Tibial artery (tissue), 4 donors: ENCODE results near the gene IGFBP4.

Experiments used
- DNase-seq, 2 donors: peaks; one replicate each; pipeline ENCODE4 v3.0.0-alpha.2; 2019
- H3K27ac ChIP-seq, 2 donors: fragments of 200-600 bp; sonication (generic) in 1 of 2; 1 replicate in 1 of 2; 2 replicates in 1 of 2; pipeline ENCODE4 v1.5.1; 2018 to 2019; ENCODE audit warnings: mild to moderate bottlenecking in 1 of 2
- H3K27me3 ChIP-seq, 2 donors: fragments of 200-600 bp; sonication (generic) in 1 of 2; one replicate each; pipeline versions ENCODE4 v1.5.1 to v1.6.0; 2016 to 2019
- H3K36me3 ChIP-seq, 3 donors: fragments of 200-600 bp; sonication (generic) in 2 of 3; one replicate each; pipeline ENCODE4 v1.5.1; 2016 to 2019; ENCODE audit warnings: mild to moderate bottlenecking in 2 of 3
- H3K4me1 ChIP-seq, 4 donors: fragments of 200-600 bp; sonication (generic) in 2 of 4; 1 replicate in 3 of 4; 2 replicates in 1 of 4; pipeline ENCODE4 v1.5.1; 2016 to 2019
- H3K4me3 ChIP-seq, 2 donors: fragments of 200-600 bp; sonication (generic) in 1 of 2; 1 replicate in 1 of 2; 2 replicates in 1 of 2; pipeline ENCODE4 v1.5.1; 2018 to 2019; ENCODE audit warnings: mild to moderate bottlenecking in 2 of 2
- H3K9me3 ChIP-seq, 3 donors: fragments of 200-600 bp; sonication (generic) in 1 of 3; one replicate each; pipeline ENCODE4 v1.5.1; 2016 to 2019
- CTCF ChIP-seq, 2 experiments: fragments of 200-600 bp in 1 of 2; fragments of 450-650 bp in 1 of 2; IDR thresholded peaks; one replicate each; pipeline ENCODE4 v1.5.1; 2017 to 2019; ENCODE audit warnings: antibody characterized with exemption in 2 of 2, mild to moderate bottlenecking in 1 of 2, moderate library complexity in 1 of 2
- intact Hi-C: fragments of 100-400 bp; cut with DNase I; formaldehyde crosslinking; loops from one replicate; pipeline ENCODE4 v1.15.0; 2023; ENCODE audit warnings: low total_unique reads

IGFBP4 gene

DNA sequence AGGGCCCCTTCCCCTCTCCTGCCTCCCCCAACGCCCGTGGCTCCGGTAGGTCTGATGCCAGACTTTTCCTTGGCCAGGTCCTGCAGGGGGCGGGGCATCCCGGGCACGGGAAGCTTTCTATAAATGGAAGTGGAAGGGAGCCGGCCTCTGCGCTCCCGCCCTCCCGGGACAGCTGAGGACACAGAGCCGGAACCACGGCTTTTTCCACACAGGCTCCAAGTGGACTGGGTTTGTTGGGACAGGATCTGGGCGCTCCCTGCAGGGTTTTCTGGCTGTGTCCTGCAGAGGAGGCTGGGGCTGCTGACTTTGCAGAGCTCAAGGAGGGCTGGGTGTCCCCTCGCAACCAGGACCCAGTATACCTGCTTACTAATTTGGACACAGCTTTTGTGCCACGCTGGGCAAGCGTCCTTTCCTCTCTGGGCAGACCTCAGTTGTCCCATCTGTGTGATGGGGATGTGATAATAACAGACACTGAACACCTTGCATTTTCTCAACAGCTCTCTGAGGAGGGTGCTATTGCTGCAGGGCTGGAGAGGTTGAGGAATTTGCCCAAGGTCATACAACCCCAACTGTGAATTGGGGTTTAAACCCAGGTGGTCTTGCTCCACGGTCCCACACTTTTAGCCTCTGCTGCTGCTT is 56.4 kb downstream of the IGFBP4 start:
- H3K36me3 ChIP-seq = no peaks in the 10 kb centered on the region
- TF ChIP-seq CTCF (IDR thresholded peaks at IDR 0.05) = no peak
- intact Hi-C loops = no loop called here
- H3K4me1 ChIP-seq = peaks cover 12 to 29% (median 21%) of the 10 kb centered on the region in 4 donors
- H3K27me3 ChIP-seq = no peaks in the 10 kb centered on the region
- DNase-seq = peak; percentile 89 to 96
- H3K9me3 ChIP-seq = peaks cover 0 to 4% (median 0%) of the 10 kb centered on the region in 3 donors
- H3K27ac ChIP-seq = peak overlapping the region; percentile 54 to 66
- peak overlapping the region; percentile 23 to 31 for H3K4me3 ChIP-seq

GRCh38 chr17:40500190-40500589 is 56.9 kb downstream of the IGFBP4 start:
- no peak for DNase-seq
- Histone ChIP-seq H3K36me3 (no peaks in the 10 kb centered on the region), H3K9me3 (peaks cover 0 to 4% (median 0%) of the 10 kb centered on the region in 3 donors), H3K27me3 (no peaks in the 10 kb centered on the region), H3K4me3 (no peak overlapping the region), H3K4me1 (peaks cover 12 to 29% (median 21%) of the 10 kb centered on the region in 4 donors), H3K27ac (peak overlapping the region in 1 of 2 donors; percentile 66)
- intact Hi-C loops = no loop called here
- TF ChIP-seq CTCF (IDR thresholded peaks at IDR 0.05) = no peak

- no peak for TF ChIP-seq CTCF (IDR thresholded peaks at IDR 0.05)
- Histone ChIP-seq H3K4me3 (no peak overlapping the region), H3K27ac (peak overlapping the region in 1 of 2 donors; percentile 66), H3K36me3 (no peaks in the 10 kb centered on the region), H3K27me3 (no peaks in the 10 kb centered on the region), H3K9me3 (peaks cover 0 to 4% (median 0%) of the 10 kb centered on the region in 3 donors), H3K4me1 (peaks cover 12 to 29% (median 21%) of the 10 kb centered on the region in 4 donors)
- intact Hi-C loops = no loop called here
- DNase-seq = no peak
Measured at GRCh38 chr17:40500709-40501108, 57.5 kb downstream of the IGFBP4 start.

GRCh38 chr17:40501499-40501911 is 58.3 kb downstream of the IGFBP4 start, which contains the start of gene TNS4:
TSS of gene TNS4 (minus strand) at chr17:40501623. CDS start at chr17:40496425, 5,198 bp downstream.
- no peak for DNase-seq
- Histone ChIP-seq H3K27ac (peak within 1 kb of the TSS in 1 of 2 donors; percentile 66), H3K36me3 (no peaks in the 10 kb centered on the region), H3K27me3 (no peaks in the 10 kb centered on the region), H3K4me1 (peaks cover 12 to 29% (median 21%) of the 10 kb centered on the region in 4 donors), H3K4me3 (no peak within 1 kb of the TSS), H3K9me3 (peaks cover 0 to 4% (median 0%) of the 10 kb centered on the region in 3 donors)
- TF ChIP-seq CTCF (IDR thresholded peaks at IDR 0.05) = no peak
- intact Hi-C loops = no loop called here

DNA sequence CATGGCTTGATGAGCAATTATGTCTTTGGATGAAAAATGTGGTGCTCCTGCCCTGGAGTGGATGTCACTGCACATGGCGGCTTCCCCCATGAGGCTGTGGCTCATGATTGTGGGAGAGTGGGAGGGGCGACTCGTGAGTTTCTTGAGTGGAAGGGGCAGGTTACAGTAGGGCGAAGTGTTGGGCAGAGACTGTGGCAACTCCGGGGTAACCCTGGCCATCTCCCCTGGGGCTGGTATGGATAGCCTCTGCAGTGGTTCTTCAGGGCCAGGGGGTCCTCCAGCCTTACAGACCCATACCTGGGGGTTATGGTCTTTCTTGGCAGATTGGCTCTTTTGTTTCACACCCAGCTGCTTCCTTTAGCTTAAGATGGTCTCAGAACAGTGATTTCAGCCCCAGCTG is 59.5 kb downstream of the IGFBP4 start:
- H3K27ac ChIP-seq = no peak overlapping the region
- no peak for TF ChIP-seq CTCF (IDR thresholded peaks at IDR 0.05)
- no peaks in the 10 kb centered on the region for H3K36me3 ChIP-seq
- H3K9me3 ChIP-seq = peaks cover 0 to 4% (median 0%) of the 10 kb centered on the region in 3 donors
- intact Hi-C loops = no loop called here
- no peak for DNase-seq
- no peak overlapping the region for H3K4me3 ChIP-seq
- H3K27me3 ChIP-seq = no peaks in the 10 kb centered on the region
- H3K4me1 ChIP-seq = peaks cover 12 to 29% (median 21%) of the 10 kb centered on the region in 4 donors
